ENCODE measurements around the gene G3BP2.
"Not testable (repeated sequence)": the region's sequence is repeated elsewhere in the genome, so short reads cannot be mapped to it uniquely, and the experiment has no call there.

G3BP2 gene

DNA sequence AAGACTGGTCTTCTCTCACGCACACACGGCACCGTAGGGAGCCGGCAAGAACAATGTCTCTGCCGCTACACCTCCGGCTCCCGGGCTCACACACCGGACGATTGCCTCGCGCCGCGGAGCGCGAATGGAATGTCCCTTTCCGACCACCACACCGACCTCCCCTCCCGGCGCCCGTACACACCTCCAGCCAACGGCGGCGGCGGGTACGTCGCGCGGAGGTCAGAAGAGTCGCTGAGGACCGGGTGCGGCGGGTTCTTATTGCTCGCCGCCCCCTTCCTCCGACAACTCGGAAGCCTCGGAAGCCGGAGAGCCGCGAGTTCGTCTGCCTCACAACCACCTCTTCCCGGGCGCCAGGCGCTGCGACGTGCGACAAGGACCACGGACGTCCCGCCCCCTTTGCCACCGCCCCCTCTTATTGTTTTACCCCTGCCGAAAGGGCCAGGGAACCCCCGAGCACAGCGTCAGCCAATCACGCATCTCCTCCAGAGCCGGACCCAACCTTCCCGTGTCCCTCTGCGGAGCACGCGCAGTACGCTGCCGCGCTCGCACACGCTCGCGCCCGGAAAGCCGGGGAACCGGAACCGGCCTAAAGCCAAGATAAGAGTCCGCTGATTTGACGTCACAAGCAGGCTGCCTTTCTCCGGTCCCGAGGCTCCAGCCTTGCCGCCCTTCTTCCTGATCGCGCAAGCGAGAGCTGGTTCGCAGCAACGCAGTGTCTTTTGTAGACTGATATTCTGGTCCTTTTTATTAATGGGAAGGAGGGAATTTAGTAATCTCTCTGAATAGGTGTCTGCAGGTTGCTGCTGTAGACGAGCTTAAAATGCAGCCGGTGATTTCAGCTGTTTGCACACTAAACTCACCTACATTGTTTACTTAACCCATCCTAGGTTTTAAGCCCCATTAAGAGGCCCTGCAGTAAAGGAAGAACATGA lies at the start of gene G3BP2:
G3BP2 (minus strand) TSS at position 385 of the 932 bp plus-strand sequence. CDS start 11,386 bp downstream, outside the sequence.
- DNase-seq = peak; percentile 98

DNA sequence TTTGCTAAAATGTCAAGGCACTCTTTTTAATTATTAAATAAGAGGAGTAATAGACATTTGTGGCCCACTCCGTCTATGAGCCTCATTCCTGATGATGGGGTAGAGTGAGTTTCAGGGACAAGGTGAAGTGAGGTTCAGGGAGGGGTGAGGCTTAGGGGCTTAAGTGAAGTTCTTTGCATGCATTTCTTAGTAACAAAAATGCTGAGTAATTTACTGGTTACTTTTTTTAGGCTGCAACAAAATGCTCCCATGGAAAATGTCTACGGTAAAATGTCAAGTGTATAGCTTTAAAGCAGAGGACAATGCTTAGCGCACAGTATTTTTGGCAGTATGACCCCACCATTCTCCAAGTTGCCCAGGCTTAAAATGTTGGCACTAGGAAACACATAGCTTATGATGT lies 49.2 kb upstream of the G3BP2 start:
- DNase-seq = no peak

DNA sequence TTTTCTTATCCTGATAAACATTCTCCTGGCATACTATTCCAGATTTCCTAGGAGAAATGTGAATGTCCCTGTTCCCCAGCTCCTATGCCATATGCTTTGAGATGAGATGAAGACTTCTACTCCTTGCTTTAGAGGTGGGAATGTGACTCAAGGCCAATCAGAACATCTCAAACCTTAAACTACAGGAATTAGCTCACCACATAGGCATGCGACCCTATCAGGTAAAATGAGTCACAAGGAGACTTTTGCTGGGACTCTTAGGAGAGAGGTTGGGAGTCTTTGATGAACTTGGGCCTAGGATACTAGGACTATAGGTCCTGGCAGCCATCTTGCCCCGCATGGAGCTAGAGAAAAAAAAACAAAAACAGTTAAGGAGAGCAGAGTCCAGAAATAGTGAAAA lies 45.3 kb upstream of the G3BP2 start:
- no peak for DNase-seq

DNA sequence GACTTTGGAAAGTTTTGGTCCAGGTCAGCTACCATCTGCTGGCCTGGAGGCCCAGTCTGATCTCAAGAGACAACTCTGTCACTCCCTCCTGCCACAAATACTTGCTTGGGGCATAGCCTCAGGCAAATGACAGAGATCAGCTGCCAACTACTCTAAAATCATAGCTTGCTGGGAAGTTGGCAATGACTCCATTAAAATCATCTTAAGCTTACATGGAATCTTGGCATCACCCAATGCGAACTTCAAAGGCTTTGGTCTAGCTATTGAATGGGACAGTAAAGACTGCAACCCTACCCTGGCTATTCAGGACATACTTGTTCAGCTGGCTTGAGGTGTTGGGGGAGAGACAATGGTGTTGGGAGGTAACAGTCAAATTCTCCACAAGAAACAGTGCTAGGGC lies 44.2 kb upstream of the G3BP2 start:
- no peak for DNase-seq

DNA sequence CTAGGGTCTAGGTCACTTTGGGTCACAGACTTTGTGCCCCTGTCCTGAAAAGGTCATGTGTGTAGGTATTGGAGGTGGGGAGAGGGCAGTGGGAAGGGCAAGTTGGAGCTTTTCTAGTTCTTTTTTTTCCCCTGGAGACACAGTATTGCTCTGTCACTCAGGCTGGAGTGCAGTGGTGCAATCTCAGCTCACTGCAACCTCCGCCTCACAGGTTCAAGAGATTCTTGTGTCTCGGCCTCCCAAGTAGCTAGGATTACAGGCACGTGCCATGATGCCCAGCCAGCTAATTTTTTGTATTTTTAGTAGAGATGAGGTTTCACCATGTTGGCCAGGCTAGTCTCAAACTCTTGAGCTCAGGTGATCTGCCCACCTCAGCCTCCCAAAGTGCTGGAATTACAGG lies 42.8 kb upstream of the G3BP2 start:
- DNase-seq = not testable (repeated sequence)

DNA sequence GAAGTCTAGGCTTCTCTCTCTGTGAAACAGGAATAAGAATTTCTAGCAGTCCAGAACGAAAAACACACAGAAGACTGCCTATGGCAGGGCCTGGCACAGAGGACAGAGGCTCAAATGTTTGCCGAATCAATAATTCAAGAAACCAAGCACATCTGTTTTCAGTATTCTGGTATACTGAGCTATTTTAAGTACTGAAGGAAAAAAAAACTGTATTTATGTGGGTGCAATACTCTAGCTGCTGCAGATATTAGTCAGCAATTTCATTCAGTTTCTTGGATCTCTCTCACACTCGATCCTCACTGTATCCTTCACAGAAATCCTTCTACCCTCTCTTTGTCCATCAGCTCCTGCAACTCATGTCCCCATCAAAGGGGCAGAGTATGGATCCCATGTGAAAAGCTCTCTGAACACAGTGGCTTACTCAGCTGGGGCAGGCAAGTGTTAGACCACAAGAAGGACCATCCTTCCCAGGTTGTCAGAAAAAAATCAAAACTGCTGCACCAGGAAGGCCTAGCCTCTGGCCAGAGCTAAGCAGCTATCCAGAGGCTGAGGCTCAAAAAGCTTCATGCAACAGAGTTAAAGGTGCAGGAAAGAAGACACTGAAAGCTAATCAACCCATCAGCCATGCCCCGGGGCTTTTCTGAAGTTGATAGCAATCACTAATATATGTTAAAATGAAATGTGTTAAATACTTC lies 42.0 kb upstream of the G3BP2 start:
- DNase-seq = peak; percentile 77

DNA sequence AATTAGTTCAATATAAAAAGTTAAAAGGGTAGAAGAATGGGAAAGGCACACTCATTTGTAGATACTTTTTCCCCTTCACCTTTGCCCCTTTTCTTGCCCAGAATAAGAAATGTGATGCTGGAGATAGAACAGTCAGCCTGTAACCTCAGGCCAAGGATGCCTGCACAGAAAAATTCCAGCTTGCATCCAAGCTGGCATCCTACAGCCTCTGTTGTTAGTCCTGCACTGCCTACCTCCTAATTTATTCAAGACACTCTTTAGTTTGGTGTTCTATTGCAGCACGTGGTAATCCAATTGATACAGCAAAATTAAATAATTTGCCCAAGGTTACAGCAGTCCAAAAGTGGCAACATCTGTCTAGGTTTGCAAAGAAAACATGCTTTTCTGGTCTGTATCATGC lies 41.5 kb upstream of the G3BP2 start:
- no peak for DNase-seq

DNA sequence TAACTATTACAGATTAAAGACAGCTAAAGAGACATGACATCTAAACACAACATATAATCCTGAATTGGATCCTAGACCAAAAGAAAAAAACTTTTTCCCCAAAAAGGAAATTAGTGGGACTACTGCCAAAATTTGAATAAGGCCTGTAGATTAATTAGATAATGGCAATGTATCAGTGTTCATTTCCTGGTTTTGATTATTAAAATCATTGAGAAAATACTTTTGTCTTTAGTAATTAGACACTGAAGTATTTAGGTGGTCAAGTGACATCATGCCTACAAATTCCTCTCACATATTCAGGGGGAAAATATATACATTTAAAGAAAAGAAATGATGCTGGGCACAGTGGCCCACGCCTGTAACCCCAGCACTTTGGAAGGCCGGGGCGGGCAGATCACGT lies 40.8 kb upstream of the G3BP2 start:
- DNase-seq = peak; percentile 30

DNA sequence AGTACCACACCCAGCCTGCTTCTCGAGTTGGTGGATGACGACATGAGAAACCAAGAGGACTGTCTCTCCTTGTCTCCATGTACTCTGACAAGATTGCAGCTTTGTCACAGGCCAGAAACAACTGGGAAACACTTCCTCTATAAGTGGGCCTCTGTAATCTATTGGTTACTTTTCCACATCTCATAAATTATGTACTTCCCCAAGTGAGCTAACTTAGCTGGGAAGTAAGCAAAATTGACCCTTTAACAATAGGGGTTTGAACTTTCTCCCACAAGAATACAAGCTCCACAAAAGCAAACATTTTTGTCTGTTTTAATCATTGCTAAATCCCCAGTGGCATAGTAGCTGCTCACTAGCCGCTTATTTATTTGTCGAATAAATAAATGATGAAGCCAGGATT lies 37.0 kb upstream of the G3BP2 start:
- no peak for DNase-seq

DNA sequence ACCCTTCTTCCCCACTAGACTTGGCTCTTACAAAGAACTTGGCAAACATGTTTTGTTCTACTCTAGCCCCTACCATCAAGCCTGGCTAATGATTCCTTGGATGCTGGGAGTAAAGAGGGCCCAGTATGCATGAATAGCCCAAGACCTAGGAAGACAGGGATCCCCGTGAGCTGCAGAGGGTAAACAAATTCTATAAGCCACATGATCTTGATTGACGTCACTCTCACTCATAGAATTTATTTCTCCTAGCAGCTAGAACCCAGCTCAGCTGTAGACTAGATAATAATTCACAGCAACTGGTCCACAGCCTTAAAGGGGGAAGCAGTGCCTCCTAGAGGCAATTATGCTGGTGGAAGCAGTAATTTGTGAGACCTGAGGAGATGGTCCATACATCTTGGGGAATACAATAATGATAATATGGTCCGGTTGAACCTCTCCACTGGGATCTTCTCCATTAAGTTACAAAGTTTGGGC lies 35.0 kb upstream of the G3BP2 start:
- DNase-seq = no peak

DNA sequence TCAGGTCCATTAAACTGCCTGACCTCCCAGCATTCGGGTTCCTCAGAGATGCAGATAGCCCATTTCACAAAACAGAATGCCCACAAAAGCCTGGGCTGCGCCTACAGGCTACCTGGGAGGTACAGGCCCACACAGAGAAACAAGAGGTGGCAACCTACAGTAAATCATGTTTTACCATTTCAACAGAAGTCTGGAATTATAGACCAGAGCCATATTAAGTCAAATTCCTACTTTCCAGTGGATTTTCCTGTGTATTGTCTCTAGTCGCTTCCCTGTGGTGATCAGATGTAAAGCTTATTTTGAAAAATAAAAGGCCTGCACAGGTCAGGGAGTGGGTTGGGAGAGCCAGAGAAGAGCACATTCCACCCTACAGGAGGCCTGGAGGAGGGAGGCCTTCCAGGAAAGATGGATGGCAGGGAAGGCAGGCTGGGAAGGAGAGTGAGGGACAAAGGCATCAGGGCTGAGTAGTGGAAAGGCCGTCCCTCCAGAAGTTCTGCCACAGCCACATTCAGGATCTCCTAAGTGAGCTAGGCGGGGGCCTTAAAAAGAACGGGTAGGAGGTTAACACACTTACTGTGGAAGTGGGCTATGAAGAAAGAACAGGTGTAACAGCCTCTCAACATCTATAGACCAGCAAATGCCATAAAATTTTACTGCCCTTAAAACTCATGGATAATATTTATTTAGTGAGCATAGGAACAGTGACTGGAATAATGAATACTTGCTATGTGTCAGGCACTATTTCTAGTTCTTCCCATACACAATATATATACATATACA lies 32.2 kb upstream of the G3BP2 start:
- no peak for DNase-seq

DNA sequence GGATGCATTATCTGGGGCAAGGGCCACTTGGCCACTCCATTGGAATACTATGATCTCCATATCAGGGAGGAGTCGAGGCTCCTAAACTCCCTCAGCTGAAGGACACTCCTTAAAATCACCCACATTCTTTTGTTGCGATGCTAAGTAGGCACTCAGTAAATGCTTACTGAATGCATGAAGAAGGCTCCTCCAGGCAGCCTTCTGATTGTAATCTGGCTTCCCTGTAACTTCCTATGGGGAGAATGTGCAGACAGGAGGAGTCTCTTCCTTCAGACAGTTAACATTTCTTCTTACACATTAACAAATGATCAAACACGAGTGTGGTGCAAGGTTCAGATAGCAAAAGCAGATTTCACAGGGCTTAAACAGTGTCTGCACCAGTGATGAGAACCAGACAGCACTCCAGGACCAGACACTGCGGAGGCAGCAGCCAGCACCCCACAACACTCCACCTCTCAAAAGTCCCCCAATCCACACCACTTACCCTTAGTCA lies 29.8 kb upstream of the G3BP2 start:
- DNase-seq = no peak

DNA sequence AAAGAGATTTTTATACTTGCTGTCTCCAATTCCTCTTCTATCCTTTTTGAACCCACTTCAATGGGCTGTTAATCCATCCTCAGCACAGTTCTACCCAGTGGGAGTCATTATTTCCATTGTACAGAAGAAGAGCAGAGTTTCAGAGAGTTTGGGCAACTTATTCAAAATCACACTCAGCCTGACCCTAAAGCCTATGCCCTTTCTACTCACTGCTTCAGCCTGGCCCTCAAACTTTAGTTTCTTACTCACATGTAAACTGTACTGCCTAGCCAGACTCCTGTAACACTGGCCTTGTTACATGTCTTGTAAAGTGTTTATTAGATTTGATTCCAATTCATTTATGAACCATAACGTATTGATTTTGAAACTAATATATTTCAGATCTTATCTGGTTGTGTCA lies 26.1 kb upstream of the G3BP2 start:
- DNase-seq = no peak

DNA sequence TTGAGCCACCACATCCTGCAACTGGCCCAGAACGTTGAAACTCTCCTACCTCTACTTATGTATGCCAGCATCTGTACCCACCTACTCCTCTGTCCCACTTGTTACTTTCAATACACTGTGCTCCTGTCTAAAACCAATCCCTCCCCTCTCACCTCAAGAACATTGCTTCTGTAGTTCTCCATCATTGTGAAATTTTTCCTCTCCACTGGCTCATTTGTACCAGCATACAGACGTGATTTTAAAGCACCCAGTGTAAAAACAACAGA lies 25.7 kb upstream of the G3BP2 start:
- DNase-seq = no peak

DNA sequence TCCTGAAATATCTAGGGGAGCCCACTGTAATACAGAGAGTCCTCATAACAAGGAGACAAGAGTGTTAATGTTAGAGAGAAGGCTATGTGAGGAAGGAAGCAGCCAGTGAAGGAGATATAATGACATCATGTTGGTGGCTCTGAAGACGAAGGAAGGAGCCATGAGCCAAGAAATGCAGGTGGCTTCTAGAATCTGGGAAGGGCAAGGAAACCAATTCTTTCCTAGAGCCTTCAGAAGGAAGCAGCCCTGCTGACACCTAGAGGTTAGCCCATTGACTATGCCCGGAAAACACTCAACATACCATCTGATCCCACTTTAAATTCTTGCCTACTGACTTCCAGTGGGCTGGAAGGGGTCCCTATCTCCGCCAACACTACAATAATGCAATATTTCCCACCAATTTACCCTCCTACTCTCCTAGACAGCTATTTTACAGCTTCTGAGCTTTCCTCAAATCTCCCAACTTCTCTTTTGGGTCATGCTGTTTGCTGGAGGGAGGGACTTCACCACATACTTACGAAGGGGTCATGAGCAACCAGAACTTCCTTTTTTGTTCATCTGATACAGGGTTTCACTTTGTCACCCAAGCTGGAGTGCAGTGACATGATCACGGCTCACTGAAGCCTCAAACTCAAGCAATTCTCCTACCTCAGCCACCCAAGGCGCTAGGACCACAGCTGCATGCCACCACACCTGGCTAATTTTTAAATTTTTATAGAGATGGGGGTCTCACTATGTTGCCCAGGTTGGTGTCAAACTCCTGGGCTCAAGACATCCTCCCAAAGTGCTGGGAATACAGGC lies 25.2 kb upstream of the G3BP2 start:
- no peak for DNase-seq

DNA sequence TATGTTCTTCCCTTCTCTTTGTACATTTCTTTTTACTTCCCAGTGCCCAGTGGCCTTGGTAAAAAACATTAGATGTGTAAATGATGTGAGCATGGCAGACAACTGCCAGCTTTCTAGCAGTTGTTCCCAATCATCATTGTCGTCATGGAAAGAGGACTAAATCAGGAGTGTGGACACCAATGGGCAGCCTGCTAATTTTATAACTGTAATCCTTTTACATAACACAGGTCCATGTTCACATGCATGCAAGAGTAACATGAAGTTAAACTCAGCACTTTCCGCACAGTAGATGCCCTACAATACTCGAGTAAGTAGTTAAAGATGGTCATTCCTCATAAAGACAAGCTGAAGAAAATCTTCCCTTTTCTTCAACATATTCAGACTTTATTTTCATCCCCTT lies 23.4 kb upstream of the G3BP2 start:
- DNase-seq = no peak

DNA sequence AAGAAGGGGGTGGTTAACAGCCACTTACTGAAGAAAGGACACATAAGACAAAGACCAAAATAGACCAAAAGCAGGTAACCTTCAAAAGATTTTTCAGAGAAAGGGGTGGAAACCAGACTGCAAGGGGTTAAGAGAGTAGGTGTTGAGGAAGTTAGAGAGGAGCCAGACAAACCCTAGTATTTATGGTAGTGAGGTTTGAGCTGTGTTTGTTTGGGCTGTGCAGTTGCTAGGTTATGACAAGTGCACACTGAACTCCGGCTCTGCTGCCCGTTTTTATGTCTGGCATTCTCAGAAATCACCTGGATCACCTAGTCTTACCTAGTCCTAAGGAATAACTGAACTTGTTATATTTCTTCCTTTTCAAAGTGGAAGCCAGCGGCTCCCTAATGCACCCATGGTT lies 22.9 kb upstream of the G3BP2 start:
- DNase-seq = no peak

DNA sequence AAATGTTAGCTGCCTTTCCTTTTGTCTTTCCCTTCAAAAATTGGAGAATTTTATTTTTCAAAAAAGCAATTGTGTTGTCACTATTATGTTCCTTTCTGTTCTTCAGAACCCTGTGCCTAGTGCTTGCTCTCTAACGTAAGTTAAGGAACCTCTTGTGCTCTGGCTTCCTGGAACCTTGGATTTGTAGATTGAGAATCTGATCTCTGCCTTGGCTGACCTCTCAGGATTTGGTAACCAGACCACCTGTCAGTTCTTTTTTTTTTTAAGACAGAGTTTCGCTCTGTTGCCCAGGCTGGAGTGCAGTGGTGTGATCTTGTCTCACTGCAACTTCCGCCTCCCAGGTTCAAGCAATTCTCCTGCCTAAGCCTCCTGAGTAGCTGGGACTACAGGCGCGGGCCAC lies 18.9 kb upstream of the G3BP2 start:
- not testable (repeated sequence) for DNase-seq

DNA sequence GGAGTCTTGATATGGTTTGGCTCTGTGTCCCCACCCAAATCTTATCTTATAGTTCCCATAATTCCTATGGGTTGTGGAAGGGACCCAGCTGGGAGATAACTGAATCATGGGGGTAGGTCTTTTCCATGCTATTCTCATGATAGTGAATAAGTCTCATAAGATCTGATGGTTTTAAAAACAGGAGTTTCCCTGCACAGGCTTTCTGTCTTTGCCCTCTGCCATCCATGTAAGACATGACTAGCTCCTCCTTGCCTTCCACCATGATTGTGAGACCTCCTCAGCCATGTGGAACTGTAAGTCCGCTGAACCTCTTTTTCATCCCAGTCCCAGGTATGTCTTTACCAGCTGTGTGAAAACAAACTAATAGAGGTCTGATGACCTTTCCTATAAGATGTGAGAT lies 13.9 kb upstream of the G3BP2 start:
- DNase-seq = not testable (repeated sequence)

DNA sequence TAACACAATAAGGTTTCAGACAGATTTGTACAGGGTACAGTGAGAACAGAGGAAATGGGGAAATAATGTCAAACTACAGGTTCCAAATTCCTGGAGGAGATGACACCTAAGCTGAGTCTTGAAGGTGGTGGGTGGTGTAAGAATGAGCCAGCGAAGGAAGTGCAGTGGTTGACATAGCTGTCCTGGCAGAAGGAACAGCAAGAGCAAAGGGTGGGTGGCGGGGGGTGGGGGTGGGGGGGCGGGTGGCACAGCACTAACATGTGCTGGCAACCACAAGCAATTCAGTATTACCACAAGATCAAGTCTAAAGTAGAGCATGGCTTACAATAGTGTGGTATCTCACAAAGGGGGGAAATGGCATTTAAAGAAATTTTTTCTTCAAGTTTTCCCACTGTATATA lies 13.1 kb upstream of the G3BP2 start:
- DNase-seq = no peak

DNA sequence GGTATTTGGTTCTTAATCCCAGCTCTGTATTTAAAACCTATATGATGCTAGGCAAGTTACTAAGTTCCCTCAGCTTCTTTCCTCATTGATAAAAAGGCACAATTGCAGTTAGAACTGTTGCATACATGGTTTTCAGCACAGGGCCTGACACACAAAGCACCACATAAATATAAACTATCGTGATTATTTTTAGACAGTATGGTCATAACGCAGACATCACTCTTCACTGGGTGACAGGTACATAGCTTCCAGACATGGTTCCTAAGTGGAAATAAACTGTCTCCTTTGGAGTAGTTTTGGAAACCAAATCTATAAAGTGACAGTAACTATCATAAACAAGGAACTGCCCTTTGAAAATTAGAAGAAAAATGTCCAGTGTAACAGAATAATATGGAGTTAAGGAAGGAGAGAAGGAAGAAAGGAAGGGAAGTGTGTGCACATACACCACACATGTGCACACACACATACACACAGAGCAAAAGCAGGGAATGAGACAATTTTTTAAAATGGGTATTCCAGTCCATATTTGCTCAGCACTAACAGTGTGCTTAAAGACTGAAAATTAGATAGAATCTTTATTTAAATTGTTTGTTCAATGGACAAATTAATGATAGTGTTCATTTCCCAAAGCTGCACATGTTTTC lies 12.5 kb upstream of the G3BP2 start:
- DNase-seq = no peak
